Airway epithelial cell (primary cell): ENCODE results near the gene PTH2R. TPM values are rescaled to one million over a fixed set of nuclear protein-coding genes. Genes with fewer than 3 reads are reported as not detected.

Experiments used
- total RNA-seq: library from RNA; depleted of rRNA; stranded (reverse); fragments of >200 nt; gene quantifications from 2 replicates; pipeline ENCODE4 v1.2.3, GENCODE V29; 2015

Gene PTH2R
- total RNA-seq, result not detected in 2 replicates

GRCh38 chr2:208406474-208407451 lies at the start of gene PTH2R:
Gene PTH2R (plus strand): TSS chr2:208406792. CDS start chr2:208407044, 252 bp downstream.

Other genes starting within 250 kb of the PTH2R start
- gene CRYGA, start 243.2 kb upstream of the PTH2R start, total RNA-seq, result not detected in 2 replicates
- gene C2orf80, start 216.8 kb upstream of the PTH2R start, total RNA-seq, result not detected in 2 replicates
- 106 and 125 TPM in 2 replicates for gene IDH1, start 151.7 kb upstream of the PTH2R start, total RNA-seq
- gene PIKFYVE, start 140.5 kb upstream of the PTH2R start, total RNA-seq, result 9.5 and 14.0 TPM in 2 replicates